Measurements from ENCODE around the gene GPR55. TPM values are rescaled to one million over a fixed set of nuclear protein-coding genes. Genes with fewer than 3 reads are reported as not detected.

Gene GPR55
- total and polyA plus RNA-seq, 2 of the 8 experiments (the other 6 are each of a cell fraction or from before 2014, with no cell fraction given): not detected

DNA sequence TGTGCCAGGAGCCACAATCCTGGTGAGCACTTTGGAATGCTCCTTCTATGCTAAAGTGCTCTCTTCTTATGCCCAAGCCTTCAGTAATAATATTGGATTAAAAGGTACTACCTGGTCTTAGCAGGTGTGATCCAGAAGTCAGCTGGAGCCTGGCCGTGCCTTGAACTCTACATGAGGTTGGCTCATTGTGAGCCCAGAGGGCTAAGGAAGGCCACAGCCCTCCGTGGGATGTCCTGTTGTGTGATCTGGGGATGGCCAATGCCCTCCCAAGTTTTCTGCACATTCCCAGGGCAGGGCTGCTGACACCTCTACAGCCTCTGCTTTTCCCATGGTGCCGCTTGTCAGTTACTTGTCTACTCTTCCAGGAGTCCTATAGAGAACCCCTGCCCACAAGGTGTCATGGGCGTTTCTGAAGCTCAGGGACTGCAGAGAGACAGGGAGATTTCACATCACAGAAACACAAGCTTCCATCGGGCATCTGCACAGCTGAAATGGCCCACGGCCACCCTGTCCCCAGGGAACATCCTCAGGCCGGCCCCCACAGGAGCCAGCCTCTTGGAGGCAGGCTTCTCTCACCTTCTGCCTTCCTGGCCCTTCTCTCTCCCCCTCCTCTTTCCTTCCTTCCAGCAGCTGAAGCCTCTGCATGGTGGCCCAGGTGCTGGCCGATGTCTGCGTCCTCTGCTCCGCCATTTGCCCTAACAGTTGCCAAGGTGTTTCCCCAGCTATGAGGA lies 27.3 kb upstream of the GPR55 start:
- Histone ChIP-seq H2AK5ac (ENCODE audit: low read depth, low read length) (no peak overlapping the region), H2BK15ac (ENCODE audit: low read length) (no peak overlapping the region), H3K4me1 (replicated peaks in 1 of 4; ENCODE audit: control insufficient read depth in 3 of 4, insufficient read depth in 4 of 4, low read length in 3 of 4) (peaks cover 0 to 3% (median under 1%) of the 10 kb centered on the region in 4 experiments; a peak in 2 of 7 replicates), H3K56ac (replicated peaks; ENCODE audit: insufficient read length, low read depth, low read length) (no peak overlapping the region), H3K18ac (ENCODE audit: extremely low read depth, low read length) (no peak overlapping the region), H3K4me2 (ENCODE audit: insufficient read depth in 1 of 2, low read depth in 2 of 2, low read length in 2 of 2) (no peak overlapping the region), H3K23ac (ENCODE audit: insufficient read length) (no peak overlapping the region), H2BK20ac (ENCODE audit: low read length) (no peak overlapping the region), H2BK120ac (replicated peaks; ENCODE audit: low read depth, low read length) (no peak overlapping the region), H3K79me1 (ENCODE audit: low read depth, low read length) (no peaks in the 10 kb centered on the region), H3K36me3 (ENCODE audit: control insufficient read depth in 2 of 4, insufficient read depth in 4 of 4, low read length in 3 of 4) (no peaks in the 10 kb centered on the region), H4K5ac (ENCODE audit: insufficient read length, low read depth, low read length) (no peak overlapping the region), H2BK5ac (ENCODE audit: low read depth, low read length) (no peak overlapping the region), H3K27me3 (replicated peaks in 1 of 4; ENCODE audit: control insufficient read depth in 3 of 4, extremely low read depth in 1 of 4, insufficient read depth in 3 of 4, low read length in 3 of 4) (peaks cover 0 to 5% (median 0%) of the 10 kb centered on the region in 4 experiments; a peak in 3 of 7 replicates), H3K4me3 (ENCODE audit: extremely low read depth in 1 of 4, insufficient read depth in 2 of 4, low read depth in 3 of 4, low read length in 4 of 4) (no peak overlapping the region), H3K27ac (ENCODE audit: low read depth, low read length) (no peak overlapping the region), H4K8ac (ENCODE audit: extremely low read depth, insufficient read depth, low read length) (no peak overlapping the region; the same call in 1 of the 2 replicates), H3K23me2 (ENCODE audit: low read depth, low read length) (peaks cover 3% of the 10 kb centered on the region; the same call in 1 of the 2 replicates), H2AFZ (ENCODE audit: low read length) (no peak overlapping the region), H4K91ac (replicated peaks; ENCODE audit: insufficient read length, low read length) (no peak overlapping the region), H3K14ac (ENCODE audit: insufficient read length) (no peak overlapping the region), H3K79me2 (ENCODE audit: control insufficient read depth in 1 of 2, insufficient read depth in 2 of 2, low read length in 2 of 2) (no peaks in the 10 kb centered on the region), H3K9me3 (ENCODE audit: insufficient read depth in 2 of 2, low read depth in 1 of 2, low read length in 1 of 2) (no peaks in the 10 kb centered on the region), H3K4ac (replicated peaks; ENCODE audit: insufficient read length, low read depth, low read length) (no peak overlapping the region), H3K9ac (replicated peaks in 1 of 4; ENCODE audit: extremely low read depth in 1 of 4, low read depth in 3 of 4, low read length in 3 of 4) (no peak overlapping the region), H2BK12ac (ENCODE audit: low read depth, low read length) (no peak overlapping the region), H4K20me1 (replicated peaks in 1 of 2; ENCODE audit: control insufficient read depth in 1 of 2, insufficient read depth in 2 of 2, low read length in 2 of 2) (no peaks in the 10 kb centered on the region)
- WGBS, 2 experiments (ENCODE audit: extremely low coverage in 1 of 2, insufficient coverage in 1 of 2, insufficient read length in 1 of 2, insufficient replicate concordance in 2 of 2, low coverage in 1 of 2, low lambda C conversion rate in 2 of 2, missing lambda C conversion rate in 1 of 2): 89% methylated on average over 10 of the region's 10 CpGs; no CpG with 5 or more reads in 1 of the 2 experiments
- DNase-seq (ENCODE audit: low read depth in 1 of 2, low spot score in 2 of 2) (no peak), FAIRE-seq (no peak)
- ChIA-PET CTCF (ENCODE audit: partially characterized antibody) (interaction anchor here (0.7 to 1.8 kb wide), 5 partner anchors 11 to 100 kb away, joined by 3 to 6 read pairs (median 4); partner anchors contain the start of gene GPR55), POLR2A (ENCODE audit: partially characterized antibody) (no interaction called here)
- no peak for TF ChIP-seq BACH1 (IDR thresholded peaks at IDR 0.05; ENCODE audit: low read length)

Measured in H1 (cell line).